ENCODE data around the gene GAB3.

GRCh38 chrX:154761977-154762536, 11.2 kb upstream of the GAB3 start:
- TF ChIP-seq CTCF (IDR thresholded peaks at IDR 0.05 in 2 of 3, conservative IDR thresholded peaks at IDR 0.05 in 1 of 3; ENCODE audit: borderline replicate concordance in 1 of 3, insufficient read depth in 1 of 3, low read depth in 2 of 3, low read length in 2 of 3): no peak
- TF ChIP-seq REST (IDR thresholded peaks at IDR 0.05; ENCODE audit: low read depth): no peak
- TF ChIP-seq ZNF274 (IDR thresholded peaks at IDR 0.05; ENCODE audit: low read depth, low read length): no peak

Data from HCT116 (cell line).